HTR-8/SVneo (cell line): Measurements from ENCODE around the gene FAM53B.
"Not testable (repeated sequence)": the region's sequence is repeated elsewhere in the genome, so short reads cannot be mapped to it uniquely, and the experiment has no call there.

ENCODE experiments used
- DNase-seq: peaks from one replicate; pipeline ENCODE4 v3.0.0; 2011; ENCODE audit warnings: low spot score, mixed read lengths; ENCODE audit not compliant: insufficient read length
- FAIRE-seq: peaks from 2 replicates; lab custom pipeline; 2011; peaks lifted over from hg19 to GRCh38; lab: Jason Lieb, UNC

FAM53B gene

DNA sequence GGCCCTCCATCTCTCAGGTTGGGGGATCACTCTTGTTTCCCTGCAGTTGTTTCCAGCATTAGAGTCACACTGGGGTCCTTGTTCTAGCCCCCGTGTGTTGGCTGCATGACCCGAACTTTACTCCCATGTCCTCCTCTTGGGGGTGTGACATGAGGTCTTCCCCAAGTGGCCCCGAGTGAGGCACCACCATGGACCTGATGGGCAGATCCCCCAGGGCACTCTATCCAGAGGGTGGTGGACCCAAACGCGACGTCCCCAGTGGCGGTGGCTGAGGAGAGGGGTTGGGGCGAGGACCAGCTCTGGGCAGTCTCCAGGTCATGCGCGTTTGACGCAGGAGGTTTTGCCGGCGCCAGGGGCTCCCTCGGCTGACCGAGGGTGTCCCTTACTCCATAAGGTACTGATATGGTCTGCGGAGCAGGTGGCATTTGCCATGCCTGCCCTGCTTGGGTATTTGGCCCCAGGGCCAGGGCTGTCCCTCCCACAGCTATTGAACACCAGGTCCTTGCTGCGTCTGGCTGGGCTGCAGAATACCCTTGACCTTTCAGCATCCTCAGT lies 150.7 kb downstream of the FAM53B start:
- no peak for FAIRE-seq

DNA sequence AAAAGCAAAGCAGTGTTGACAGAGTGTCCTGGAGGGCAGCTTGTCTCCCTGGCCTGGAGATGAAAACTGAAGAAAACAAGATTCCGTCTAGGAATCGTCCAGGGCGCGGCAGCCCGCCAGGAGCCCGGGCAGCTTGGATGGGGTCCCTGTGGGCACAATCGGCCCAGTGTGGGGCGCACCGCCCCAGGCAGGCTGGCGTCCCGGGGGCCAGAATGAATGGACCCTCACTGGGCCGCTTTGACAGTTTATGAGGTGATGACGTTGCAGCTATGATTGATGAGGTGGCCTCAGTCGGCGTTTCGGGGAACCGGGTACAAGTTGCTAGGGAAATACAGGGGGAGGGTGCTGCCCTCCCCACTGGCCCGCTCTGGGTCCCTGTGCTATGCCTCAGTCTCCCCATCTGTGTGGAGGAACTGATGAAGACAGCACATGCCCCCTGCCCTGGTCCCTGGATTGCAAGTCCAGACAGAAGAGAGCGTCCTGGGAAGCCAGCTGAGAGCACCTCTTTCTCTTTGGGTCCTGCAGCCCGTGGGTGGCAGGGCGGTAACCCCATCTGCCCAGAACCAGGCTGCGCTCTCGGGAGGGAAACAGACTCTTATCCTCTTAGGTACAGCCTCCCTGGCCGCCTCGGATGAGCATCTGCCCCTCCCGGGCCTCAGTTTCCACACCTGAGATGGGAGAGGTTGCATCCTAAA lies 151.3 kb downstream of the FAM53B start:
- FAIRE-seq (no peak), DNase-seq (no peak)

More for the DNA sequence above, 150.7 kb downstream of the FAM53B start:
- DNase-seq, result no peak

DNA sequence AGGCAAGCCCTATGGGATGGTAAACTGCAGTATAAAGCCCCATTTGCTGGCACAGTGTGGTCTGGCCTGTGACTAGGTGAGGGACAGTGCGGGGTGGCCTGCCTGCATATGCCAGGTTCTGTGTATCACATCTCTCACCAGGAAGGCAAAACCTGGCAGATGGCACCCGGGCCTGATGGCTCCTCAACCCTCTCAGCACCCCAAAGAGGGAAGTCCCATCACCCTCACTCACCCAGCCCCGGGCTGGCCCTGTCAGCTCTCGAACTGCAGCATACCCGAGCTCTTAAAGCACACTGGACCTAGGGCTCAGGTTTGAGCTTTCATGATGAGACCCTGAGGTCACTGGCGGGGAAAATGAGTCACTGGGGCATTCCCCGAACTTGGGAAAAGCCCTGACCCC lies 152.1 kb downstream of the FAM53B start:
- FAIRE-seq, result no peak
- DNase-seq, result no peak

DNA sequence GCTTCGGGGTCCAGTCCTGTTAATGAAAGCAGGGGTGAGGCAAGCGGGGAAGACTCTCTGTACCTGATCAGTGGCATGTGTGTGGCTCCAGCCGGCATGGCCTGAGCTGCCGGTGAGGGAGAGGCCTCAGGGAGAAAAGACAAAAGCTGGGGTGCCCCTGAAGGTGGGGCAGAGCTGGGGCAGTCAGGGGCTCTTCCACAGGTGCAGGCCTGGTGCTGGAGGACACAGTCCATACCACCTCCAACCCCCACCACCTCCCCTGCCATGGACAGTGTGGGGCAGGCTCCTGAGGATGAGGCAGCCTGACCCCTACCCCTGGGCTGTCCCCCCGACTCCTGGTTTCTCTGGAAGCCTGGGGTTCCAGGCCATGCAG lies 153.1 kb downstream of the FAM53B start:
- no peak for DNase-seq
- no peak for FAIRE-seq

DNA sequence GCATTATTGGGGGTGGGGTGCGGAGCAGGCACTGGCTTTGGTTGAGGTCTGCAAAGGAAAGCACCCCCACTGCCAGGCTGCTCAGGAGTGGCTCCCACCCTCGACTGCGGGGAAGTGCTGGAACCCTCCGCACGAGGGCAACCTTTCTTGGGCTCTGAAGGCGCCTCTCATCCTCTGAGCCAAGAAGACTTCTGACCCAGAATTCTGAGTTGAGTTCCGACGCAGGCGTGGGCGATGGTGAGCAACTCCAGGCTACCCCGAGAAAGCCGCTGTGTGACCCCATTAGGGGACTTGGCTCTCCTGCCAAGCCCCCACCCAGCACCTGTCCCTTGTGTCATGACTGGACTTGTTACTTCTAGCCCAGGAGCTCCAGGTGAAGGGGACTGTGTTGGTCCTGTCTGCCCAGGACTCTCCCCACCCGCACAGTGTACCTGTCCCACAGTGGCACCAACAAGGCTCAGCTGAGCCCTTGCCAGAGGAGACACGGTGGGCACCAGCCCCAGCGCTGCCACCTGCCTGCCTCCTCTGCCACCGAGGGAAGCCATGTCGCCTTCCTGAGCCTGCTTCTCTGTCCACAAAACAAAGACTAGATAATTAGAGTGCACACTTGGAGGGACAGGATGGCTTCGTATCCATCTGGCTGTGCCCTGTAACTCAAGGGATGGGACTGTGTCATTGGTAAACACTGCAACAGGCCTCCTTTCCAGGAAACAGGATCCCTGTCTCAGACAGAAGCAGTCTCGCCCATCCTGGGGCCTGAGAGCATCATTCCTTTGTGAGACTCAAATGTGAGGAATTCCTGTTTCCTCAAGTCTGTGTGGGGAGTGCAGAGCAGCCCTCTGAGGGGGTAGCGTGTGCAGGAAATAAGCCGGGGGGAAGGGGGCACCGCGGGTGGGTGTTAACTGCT lies 153.7 kb downstream of the FAM53B start:
- DNase-seq (no peak), FAIRE-seq (no peak)

DNA sequence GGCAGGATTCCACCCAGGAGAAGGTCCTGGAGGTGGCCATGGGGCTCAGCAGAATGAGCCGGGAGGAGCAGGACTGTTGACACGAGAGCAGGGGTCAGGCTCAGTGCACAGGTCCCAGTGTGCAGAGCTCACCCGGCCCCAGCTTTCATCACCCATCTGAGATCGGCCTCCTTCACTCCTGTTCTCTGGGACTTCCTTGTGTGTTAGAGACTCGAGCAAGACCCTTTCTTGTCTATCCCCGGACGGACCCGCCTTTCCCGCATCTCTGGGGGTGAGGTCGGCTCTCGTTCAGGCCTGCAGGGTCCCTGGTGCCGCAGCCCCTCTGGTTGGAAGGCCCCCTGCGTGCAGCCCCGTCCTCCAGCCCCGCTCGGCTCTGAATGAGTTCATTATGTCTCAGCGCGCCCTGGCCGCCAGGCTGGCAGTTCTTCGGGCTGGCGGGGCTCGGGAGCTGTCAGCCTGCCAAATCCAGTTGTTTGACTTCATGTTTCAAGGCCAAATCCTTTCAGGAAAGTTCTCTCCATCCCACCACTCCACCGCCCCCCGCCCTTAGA lies 154.6 kb downstream of the FAM53B start:
- DNase-seq, result no peak
- FAIRE-seq, result no peak

DNA sequence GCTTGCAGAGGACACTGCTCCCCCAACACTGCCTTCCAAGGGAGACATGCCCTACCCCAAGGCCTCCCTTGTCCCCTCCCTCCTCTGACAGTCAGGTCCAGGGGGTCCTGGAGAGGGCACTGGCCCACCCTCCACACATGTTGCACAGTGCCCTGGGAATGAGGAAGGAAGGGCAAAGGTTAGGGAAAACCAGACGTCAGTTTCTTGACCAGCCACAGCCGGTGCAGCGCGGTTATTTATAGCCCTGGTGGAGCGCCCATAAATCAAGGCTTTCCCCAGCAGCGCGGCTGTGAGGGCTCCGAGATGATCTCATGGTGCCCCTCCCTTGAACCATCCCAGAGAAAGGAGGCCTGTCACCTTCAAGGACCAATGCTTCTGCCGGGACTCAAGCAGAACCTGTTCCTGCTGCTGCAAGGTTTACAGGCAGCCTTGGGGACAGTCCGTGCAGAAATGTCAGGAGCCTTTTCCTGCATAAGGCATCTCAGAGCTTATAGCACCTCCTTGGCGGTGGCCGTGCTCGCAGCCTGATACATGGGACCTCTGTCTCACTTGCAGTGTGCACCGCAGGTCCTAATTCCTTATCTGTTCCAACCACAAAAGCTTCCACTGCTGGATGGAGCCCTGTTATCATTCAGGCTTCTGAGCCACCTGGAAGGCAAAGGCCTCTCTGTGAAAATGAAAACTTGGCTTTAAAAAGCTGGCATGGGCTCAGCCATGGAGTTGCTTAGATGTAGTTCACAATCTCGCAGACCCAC lies 155.3 kb downstream of the FAM53B start:
- DNase-seq, result peak; percentile 35
- FAIRE-seq, result no peak

DNA sequence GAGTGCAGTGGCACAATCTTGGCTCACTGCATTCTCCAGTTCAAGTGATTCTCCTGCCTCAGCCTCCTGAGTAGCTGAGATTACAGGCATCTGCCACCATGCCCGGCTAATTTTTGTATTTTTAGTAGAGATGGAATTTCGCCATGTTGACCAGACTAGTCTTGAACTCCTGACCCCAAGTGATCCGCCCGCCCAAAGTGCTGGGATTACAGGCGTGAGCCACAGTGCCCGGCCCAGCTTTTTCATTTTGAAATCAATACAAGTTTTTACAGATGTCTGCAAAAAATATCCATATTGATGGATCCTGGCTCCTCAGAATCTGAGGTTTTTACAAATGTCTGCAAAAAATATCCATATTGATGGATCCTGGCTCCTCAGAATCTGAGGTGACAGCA lies 155.8 kb downstream of the FAM53B start:
- not testable (repeated sequence) for FAIRE-seq, DNase-seq

DNA sequence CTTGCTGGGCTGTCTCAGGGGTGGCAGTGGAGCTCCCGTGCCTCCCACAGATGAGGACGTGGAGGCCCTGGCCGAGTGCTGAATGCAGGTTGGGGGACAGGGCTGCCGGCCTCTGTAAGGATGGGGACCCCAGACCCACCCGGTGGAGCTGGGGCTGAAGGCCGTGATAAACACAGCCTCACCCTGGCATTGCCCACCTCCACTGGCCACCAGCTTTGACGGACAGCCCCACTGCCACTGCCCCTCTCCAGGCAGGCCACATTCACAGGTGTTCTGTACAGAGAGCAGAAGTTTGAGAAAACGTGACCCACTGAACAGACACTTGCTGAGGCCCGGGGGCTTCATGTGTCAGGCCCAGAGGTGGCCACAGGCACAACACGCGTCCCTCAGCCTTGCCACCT lies 156.4 kb downstream of the FAM53B start:
- no peak for FAIRE-seq
- no peak for DNase-seq

DNA sequence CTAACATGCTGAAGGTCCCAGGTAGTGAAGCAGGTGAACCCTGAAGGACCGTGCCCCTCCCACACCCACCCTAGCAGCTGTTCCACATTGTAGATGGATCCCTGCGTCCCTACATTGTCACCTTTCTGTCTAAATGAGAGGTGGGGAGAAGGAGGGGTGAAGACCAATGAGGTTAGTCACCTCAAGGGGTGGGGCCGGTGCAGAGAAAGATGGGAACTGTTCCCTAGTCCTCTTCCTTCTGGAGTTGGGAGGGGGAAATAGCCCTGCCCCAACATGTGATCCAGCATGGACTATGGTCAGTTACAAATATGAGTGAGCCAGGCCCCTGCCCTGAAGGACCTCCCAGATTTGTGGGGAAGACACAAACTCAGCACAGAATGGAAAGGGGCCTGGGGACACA lies 158.0 kb downstream of the FAM53B start:
- DNase-seq, result no peak
- FAIRE-seq, result no peak

DNA sequence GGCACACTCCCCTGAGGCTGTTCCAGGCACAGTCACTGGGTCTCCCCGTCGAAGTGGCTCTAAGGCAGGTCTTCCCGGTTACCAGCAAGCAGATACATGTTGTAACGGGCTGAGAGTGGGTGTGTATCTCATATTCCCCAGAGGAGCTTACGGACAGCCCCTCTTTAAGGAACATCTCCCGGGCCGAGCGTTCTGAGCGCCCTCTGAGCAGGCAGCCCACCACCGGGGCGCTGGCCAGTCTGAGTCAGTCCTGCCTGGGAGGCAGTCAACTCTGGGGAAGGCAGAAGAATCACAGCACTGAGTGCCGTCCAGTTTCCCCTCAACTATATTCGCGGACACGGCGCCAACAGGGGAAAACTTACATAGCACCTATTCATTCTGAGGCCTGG lies 165.2 kb downstream of the FAM53B start:
- FAIRE-seq (no peak), DNase-seq (no peak)

DNA sequence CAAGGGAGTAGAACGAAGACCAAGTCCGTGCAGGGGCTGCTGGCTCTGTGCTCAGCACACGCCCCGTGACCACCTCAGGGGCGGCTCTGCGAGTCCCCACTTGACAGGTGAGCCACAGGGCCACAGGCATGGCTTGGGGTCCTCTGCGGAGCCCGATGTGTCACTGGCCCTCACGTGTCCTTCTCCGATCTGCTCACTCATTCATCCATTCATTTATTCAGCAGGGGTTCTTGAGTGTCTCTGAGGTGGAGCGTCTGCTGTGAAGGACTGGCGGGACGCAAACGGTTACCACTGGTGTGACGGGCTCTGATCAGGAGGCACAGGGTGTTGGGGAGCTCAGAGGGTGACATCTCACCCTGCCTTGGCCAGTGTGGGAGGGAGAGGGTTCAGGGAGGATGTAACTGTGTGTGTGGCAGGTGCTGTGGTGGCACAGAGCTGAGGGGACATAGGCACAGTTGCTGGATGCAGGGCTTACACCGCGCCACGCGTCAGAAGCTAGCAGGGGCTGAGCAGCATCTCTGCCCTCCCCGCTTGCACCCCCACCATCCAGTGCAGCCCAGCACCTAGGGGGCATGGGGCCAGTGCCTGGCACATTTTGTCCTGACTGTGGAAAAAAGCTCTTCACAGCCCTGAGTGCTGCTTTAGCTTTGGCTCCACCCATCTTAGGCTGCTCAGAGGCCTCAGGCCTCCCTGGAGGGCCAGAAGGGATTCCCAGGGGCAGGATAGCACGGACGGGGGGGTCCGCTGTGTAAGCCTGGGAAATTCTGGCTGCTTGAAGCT lies 165.8 kb downstream of the FAM53B start:
- no peak for FAIRE-seq
- no peak for DNase-seq

DNA sequence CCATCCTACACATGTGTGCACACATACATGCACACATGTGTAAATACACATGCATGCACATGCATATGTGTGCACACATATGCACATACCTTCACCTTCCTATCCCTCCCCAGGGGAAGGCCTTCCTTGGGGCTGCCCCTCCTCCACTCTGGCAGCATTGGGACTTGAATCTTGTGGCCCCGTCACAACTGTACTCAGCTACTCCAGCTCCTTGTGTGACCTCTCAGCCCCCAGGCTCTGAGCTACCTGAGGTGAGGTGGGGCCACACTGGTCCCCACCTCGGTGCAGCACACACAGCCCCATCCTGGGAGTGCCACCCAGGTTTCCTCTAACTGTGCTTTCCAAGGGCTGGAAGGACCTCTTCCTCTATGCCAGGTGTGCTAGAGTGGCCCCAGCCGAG lies 166.5 kb downstream of the FAM53B start:
- DNase-seq (no peak), FAIRE-seq (peak; percentile 62)

DNA sequence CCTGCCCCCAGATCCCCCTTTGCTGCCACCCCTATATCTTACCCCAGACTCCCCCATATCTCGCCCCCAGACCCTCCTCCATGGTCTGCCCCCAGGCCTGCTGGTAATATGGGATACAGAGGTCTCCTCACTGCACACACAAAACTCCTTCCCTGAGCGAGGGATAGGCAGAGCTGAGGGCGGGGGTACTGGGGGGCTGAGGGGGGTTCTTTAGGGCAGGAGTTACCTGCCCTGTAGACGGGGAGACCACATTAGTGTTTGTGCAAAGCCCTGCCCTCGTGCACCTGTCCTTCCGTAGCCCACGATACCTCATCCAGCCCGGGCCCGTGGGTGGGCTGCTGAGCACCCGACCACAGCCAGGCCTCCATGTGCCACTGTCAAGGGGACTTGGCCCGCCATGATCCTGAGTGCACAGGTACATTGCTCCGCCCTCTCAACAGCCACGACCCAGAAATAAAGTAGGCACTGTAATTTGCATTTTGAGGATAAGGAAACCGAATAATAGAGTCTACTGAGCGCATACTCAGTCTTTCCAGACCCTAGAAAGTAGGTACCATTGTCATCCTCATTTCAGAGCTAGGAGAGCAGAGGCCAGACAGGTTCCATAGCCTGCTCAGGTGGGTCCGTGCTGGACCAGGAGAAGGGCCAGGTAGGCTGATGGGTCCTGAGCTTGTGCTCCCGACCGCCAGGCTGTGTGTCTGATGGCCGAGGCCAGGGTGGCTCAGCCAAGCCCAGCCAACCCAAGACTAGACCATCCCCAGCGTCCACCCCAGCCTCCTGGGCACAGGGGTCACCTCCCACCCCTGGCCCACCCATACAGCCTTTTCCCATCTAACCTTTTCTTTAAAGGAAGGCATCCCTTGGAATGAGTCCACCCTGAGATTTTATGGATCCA lies 167.4 kb downstream of the FAM53B start:
- DNase-seq (no peak), FAIRE-seq (no peak)

DNA sequence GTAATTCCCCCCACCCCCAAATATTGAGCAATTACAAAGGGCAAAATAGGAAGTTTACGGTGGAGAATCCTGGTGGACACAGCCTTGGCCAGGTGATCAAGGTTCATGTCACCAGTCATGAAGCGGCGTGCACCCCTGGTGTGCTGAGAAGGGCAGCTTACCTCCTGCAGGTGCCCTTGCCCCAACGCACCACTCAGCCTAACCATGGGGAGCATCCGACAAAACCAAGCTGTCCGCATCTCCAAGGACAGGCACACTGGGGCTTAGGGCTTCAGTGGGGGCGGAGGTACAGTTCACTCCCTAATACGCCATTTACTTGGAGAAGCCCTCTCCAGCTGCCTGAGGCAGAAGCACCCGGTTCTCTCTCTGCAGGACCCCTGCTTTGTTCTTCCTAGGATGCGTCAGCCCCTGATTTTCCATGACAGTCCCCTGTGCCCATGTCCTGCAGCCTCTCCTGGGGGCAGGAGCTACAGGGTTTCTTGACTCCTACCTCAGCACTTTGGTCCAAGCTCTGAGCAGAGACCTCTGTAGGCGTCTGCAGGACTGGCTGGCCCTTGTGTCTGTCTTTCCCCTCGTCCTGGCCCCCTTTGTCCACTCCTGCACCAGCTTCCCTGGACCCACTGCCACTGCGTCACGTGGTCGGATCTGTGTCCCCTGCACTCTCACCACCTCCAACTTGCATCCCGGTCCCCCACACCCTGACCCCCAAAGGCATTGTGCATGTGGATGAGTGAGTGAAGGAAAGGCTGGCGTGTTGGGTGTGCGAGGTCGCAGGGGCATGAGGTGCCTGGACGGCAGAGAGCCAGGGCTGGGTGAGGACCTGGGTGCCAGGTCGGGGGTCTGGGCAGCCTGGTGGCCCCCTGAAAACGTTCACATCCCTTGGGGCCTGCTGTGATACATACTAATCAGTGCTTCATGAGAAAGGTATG lies 168.8 kb downstream of the FAM53B start:
- FAIRE-seq (no peak), DNase-seq (no peak)

DNA sequence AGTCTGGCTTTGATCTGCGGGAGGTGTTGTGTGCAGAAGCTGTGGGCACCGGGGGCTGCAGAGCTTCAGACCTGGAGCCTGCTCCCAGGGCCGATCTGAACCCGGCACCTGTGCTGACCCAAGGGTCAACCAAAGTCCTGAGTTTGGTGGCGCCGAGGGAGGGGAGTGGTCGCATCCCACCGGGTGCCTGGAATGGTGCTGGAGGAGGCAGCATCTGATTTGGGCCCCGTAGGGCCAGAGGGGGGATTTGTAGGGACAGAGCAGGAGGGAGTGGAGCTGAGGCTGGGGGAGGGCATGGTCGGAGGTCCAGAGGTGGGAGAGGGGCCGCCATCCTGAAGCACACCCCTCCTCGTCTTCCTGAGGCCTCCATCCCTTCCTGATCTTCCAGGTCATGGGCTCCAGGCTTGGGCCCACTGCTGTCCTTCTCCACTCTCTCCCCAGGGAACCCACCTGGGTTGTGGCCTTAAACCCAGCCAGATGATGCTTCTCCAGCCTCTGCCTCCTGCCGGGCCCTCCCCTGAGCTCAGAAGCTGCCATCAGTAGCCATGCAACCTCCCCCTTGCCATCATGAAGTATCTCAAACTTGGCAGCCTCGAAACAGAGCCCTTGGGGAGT lies 169.6 kb downstream of the FAM53B start:
- FAIRE-seq, result no peak
- DNase-seq, result no peak
